Stimulated activated CD8-positive, alpha-beta memory T cell treated with anti-CD3 and anti-CD28 coated beads, Interleukin-2, amount 100 ng/mL, for 1 hour (primary cell): ENCODE results near the gene CD2BP2.
"Not testable (repeated sequence)": the region's sequence is repeated elsewhere in the genome, so short reads cannot be mapped to it uniquely, and the experiment has no call there.

Experiments used
- DNase-seq, 2 donors: peaks; one replicate each; pipeline ENCODE4 v3.0.0-alpha.2; 2020; ENCODE audit warnings: low read depth in 2 of 2

Gene CD2BP2

GRCh38 chr16:30358990-30359870 lies 4.1 kb upstream of the CD2BP2 start:
- no peak for DNase-seq

- DNase-seq: no peak
These were observed 3.4 kb upstream of the CD2BP2 start for GRCh38 chr16:30358577-30358936.

DNA sequence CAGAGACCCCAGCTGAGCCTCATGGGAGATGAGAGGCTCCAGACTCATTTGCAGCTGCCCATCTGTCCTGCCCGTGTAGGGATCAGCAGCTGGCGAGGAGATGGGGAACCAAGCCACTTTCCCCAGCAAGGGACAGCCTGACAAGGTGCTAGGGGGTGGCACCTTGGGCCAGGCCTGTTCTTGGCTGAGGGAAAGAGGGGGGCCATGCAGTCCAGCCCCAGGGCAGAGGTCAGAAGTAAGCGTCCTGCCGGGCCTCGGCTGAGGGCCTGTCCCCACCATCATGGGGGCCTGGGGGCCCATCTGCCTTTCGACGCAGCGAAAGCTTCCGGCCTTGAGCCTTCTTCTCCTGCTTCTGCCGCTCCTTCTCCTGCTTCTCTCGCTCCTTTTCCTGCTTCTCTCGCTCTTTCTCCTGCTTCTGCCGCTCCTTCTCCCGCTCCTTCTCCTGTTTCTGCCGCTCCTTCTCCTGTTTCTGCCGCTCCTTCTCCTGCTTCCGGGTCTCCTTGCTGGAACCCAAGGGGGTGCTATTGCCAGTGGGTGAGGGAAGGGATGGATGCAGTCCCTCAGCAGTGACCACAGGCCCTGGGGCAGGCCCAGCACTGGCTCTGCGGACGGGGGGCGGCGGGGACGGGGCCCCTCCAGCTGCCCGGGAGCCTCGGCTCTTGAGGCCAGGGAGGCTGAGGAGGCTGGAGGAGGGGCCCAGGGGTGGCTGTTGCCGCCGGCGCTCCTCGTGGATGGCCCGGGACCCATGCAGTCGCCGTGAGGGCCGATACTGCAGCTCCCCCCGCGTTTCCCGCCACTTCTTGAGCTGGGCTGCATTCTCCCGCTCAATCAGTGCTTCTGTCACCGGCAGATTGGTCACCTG lies 2.8 kb upstream of the CD2BP2 start:
- DNase-seq: no peak

GRCh38 chr16:30357085-30357714 lies 2.1 kb upstream of the CD2BP2 start:
- no peak for DNase-seq

DNA sequence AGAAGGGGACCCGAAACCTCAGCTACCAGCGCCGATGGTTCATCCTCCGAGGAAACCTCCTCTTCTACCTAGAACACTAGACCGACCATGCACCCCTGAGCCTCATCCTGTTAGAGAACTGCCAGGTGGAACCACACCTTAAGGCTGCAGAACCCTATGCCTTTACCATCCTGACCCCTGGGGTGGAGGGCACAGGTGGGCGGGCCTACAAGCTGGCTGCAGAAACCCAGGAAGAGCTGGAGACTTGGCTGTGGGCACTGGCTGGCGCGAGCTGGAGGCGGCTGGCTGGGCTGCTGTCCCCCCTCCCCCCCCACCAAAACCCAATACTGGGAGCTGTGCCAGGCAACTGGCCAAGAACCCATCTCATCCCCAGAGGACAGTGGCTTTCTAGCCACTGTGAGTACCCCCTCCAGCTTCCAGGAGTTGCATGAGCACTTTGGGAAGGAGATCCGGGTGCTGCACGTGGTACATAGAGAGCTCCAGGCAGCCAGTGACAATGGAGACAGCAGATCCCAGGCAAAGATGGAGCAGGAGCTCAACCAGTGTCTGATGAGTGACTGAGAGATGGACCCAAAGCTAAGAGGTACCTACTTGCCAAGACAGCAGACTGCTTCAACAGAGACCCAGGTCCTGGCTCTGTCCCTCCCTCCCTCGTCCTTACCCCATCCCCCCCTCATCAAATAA lies 1.4 kb upstream of the CD2BP2 start:
- no peak for DNase-seq

GRCh38 chr16:30355954-30356308 lies 823 bp upstream of the CD2BP2 start:
- no peak for DNase-seq

DNA sequence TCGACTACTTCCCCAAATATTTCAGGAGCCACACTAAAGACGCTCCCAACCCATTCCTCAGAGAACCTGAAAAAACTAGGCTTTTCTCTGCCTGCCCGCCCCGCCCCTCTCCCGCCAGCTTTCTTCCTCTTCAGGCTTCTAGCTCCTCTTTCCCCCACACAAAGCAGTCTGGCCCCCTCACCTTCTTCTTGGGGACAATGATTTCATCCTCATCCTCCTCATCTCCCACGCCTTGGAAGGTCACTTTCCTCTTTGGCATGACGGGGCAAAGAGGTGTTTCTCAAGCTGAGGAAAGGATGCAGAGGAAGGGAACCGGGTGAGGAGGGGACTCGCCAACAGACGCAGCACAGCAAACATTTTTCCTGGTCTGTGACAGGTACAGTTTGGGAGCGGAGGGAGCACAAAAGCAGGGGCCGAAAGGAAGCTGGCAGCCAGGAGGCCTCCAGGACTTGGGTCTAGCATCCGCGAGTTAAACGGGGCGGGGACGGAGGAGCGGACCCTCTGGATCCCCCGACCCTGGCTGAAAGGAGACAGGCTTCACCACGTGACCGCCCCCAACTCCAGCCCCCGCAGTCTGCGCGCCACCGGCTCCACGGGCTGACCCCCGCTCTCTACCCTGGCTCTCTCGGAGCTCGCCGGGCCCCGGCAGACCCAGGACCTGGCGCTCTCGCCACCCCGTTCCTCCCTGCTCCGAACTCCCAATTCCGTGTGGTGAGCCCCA lies 525 bp downstream of the CD2BP2 start:
- no peak for DNase-seq

DNA sequence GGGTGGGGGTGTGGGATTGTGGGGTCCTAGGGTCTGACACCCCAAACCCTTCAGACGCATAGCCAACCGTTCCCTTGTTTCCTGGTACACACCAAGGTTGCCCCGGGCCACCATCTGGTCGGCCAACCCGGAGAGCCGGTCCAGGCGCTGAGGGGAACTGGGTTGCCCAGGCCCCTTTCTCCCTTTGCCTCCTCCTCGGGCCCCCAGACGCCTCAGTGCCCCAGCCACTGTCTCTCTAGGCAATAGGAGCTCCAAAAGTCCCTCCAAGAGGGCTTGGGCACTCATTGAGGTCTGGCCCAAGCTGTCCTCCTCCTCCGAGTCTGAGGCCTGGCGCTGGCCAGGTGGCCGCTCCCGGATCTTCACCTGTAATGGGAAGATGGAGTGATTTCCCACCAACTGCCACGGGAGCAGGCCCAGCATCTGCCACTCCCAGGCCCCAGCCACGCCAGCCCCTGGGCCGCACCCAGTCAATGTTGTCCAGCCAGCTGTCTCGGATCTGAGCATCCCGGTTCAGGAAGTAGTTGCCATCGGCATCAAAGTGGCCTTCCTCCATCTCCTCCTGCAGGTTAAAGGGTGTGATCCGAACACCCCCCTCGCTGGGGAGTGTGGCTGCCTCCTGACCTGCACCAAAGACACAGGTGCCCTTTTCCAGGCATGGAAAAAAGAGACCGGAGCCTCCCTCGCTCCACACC lies 1.5 kb downstream of the CD2BP2 start:
- no peak for DNase-seq

- no peak for DNase-seq
These were observed 2.4 kb downstream of the CD2BP2 start for GRCh38 chr16:30352488-30353401.

GRCh38 chr16:30351586-30352419 lies 3.3 kb downstream of the CD2BP2 start:
- no peak for DNase-seq

DNA sequence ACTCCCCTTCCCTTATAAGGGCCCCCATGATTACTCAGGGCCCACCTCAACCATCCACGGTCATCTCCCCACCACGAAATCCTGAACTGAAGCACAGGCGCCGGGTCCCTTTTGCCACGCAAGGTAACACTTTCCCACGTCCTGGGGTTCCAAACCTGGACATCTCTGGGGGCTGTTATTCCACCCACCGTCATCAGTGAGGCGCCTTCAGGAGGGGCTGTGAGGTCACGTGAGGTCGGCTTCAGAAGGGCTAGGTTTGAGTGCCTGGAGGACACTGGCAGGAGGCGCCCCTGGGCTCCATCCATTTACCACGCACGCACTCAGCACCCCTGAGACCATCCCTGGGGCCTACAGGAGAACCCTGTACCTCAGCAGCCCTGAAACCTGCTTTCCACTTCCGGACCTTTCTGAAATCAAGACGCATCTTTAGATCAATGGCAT lies 4.1 kb downstream of the CD2BP2 start:
- DNase-seq: no peak

DNA sequence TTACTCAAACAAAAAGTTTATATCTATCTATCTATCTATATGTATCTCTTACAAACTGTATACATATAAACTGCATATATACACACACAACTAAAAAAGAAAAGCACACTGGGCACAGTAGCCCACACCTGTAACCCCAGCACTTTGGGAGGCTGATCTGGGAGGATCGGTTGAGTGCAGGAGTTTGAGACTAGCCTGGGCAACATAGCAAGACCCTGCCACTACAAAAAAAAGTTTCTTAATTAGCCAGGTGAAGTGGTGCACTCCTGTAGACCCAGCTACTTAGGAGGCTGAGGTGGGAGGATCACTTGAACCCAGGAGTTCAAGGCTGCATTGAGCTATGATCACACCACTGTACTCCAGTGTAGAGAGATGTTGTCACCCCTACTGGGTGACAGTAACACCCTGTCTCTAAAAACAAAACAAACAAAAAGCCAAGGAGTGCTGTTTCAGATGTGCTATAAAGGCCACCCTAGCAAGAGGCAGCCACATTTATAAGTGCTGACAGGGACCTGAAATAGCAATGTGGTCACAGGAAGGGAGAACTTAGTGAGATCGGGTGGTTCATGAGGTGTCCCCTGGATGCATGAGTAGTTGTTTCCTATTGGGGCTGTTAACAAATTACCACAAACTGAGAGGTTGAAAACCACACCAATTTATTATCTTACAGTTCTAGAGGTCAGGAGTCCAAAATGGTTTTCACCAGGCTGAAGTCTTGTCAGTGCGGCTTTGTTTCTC lies 4.8 kb downstream of the CD2BP2 start:
- no peak for DNase-seq

DNA sequence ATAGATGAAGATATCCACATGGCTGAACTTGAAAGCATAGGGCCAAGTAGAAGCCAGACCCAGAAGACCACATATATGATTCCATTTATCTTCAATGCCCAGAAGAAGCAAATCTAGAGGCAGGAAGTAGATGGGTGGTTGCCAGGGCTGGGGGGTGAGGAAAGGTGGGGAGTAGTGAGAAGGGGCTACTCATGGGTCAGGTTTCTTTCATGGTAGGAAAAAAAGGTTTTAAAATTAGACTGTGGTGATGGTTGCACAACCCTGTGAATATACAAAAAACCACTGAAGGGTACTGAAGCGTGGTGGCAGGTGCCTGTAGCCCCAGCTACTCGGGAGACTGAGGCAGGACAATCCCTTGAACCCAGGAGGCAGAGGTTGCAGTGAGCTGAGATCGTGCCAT lies 5.4 kb downstream of the CD2BP2 start:
- DNase-seq: no peak

GRCh38 chr16:30348929-30349328 lies 6.2 kb downstream of the CD2BP2 start:
- no peak for DNase-seq

GRCh38 chr16:30348113-30348512 lies 7.0 kb downstream of the CD2BP2 start:
- DNase-seq: no peak

GRCh38 chr16:30346286-30346685 lies 8.8 kb downstream of the CD2BP2 start:
- DNase-seq: no peak

DNA sequence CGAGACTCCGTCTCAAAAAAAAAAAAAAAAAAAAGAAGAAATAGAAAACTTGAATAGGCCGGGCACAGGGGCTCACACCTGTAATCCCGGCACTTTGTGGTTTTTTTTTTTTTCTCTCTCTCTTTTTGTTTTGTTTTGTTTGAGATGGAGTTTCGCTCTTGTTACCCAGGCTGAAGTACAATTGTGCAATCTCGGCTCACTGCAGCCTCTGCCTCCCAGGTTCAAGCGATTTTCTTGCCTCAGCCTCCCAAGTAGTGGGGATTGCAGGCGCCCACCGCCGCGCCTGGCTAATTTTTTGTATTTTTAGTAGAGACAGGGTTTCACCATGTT lies 11.7 kb downstream of the CD2BP2 start:
- DNase-seq: not testable (repeated sequence)
